K562 (cell line): ENCODE measurements around the gene MATN4. TPM values are rescaled to one million over a fixed set of nuclear protein-coding genes. Genes with fewer than 3 reads are reported as not detected.

Experiments used
- ATAC-seq: fragments of 200-7000 bp; cut with Tn5 transposase; 3 replicates; pipeline ENCODE4 v1.9.1; 2020; ENCODE audit warnings: moderate library complexity
- BruUV-seq: library from RNA; stranded (reverse); fragments of 400-500 nt; replicated peaks from 2 replicates; lab custom pipeline; 2021; lab: Mats Ljungman, UMichigan
- CTCF ChIA-PET: fragments of 300-600 bp; formaldehyde crosslinking; extraction: SDS; loops from one replicate; lab custom pipeline; 2021; ENCODE audit warnings: low intra/inter-chr PET ratio; lab: Yijun Ruan, JAX
- POLR2A ChIA-PET: fragments of 300-600, 350-650 bp; sonication (Branson Sonifier 250); formaldehyde crosslinking; extraction: SDS; loops from one replicate; lab custom pipeline; 2021; ENCODE audit warnings: antibody characterized with exemption, inconsistent platforms; lab: Yijun Ruan, JAX
- DNase-seq, 4 experiments: peaks; one replicate each; pipeline versions ENCODE4 v3.0.0 to v3.0.0-alpha.2; 2011 to 2018; ENCODE audit warnings: low spot score in 3 of 4, mixed read lengths in 3 of 4; ENCODE audit errors: extremely low read depth in 1 of 4
- FAIRE-seq: peaks from 2 replicates; lab custom pipeline; 2011; peaks lifted over from hg19 to GRCh38; lab: Jason Lieb, UNC
- H2AFZ ChIP-seq: 2 replicates; pipeline ENCODE4 v1.6.0; 2011; ENCODE audit warnings: low read depth, low read length, control low read depth, inconsistent platforms
- H3K27ac ChIP-seq: fragments of 200-600 bp; 3 replicates; pipeline ENCODE4 v1.8.0; 2011; ENCODE audit warnings: low read depth, mild to moderate bottlenecking, control low read depth, inconsistent platforms, low read length, moderate library complexity, mixed read lengths; ENCODE audit errors: extremely low read depth
- H3K27me3 ChIP-seq, 2 experiments: fragments of 300-600 bp in 1 of 2; 2 replicates in 1 of 2; 3 replicates in 1 of 2; pipeline versions ENCODE4 v1.6.0 to v1.8.0; 2011; ENCODE audit warnings: inconsistent platforms in 2 of 2, low read length in 2 of 2, mild to moderate bottlenecking in 1 of 2, mixed read lengths in 1 of 2, moderate library complexity in 1 of 2; ENCODE audit not compliant: control insufficient read depth in 2 of 2, insufficient read depth in 2 of 2
- H3K36me3 ChIP-seq: fragments of 300-600 bp; 3 replicates; pipeline ENCODE4 v1.8.0; 2011; ENCODE audit warnings: mild to moderate bottlenecking, low read length, inconsistent platforms; ENCODE audit not compliant: control insufficient read depth, insufficient read depth
- H3K4me1 ChIP-seq, 2 experiments: fragments of 200-600 bp in 1 of 2; replicated peaks in 1 of 2; 2 replicates in 1 of 2; 3 replicates in 1 of 2; pipeline versions ENCODE4 v1.5.1 to v1.8.0; 2011; ENCODE audit warnings: inconsistent platforms in 2 of 2, low read length in 2 of 2, mild to moderate bottlenecking in 1 of 2, mixed read lengths in 1 of 2, moderate library complexity in 1 of 2; ENCODE audit not compliant: control insufficient read depth in 2 of 2, insufficient read depth in 2 of 2
- H3K4me2 ChIP-seq: 2 replicates; pipeline ENCODE4 v1.6.1; 2011; ENCODE audit warnings: low read length, control low read depth, inconsistent platforms, mixed read lengths; ENCODE audit not compliant: insufficient read depth
- H3K4me3 ChIP-seq: fragments of 200-600 bp; sonication (generic), shearing (Covaris generic); 2 replicates; pipeline ENCODE4 v1.5.1; 2016; ENCODE audit warnings: control low read depth, inconsistent platforms
- H3K79me2 ChIP-seq: fragments of 200-600 bp; 3 replicates; pipeline ENCODE4 v1.8.0; 2011; ENCODE audit warnings: low read length, inconsistent platforms; ENCODE audit not compliant: control insufficient read depth, insufficient read depth
- H3K9ac ChIP-seq, 2 experiments: 2 replicates each; pipeline versions ENCODE4 v1.6.0 to v1.6.1; 2011; ENCODE audit warnings: low read depth in 2 of 2, low read length in 2 of 2, control low read depth in 1 of 2, inconsistent platforms in 1 of 2, mild to moderate bottlenecking in 1 of 2, mixed read lengths in 1 of 2; ENCODE audit not compliant: insufficient read depth in 1 of 2
- H3K9me1 ChIP-seq: one replicate; pipeline ENCODE4 v1.6.0; 2011; ENCODE audit warnings: inconsistent platforms, mild to moderate bottlenecking, low read length, moderate library complexity; ENCODE audit not compliant: control insufficient read depth, insufficient read depth
- H3K9me3 ChIP-seq: replicated peaks from 2 replicates; pipeline ENCODE4 v1.5.1; 2011; ENCODE audit warnings: low read depth, low read length, inconsistent platforms; ENCODE audit not compliant: control insufficient read depth, insufficient read depth
- H4K20me1 ChIP-seq: replicated peaks from 2 replicates; pipeline ENCODE4 v1.6.1; 2011; ENCODE audit warnings: low read length, inconsistent platforms, mixed read lengths; ENCODE audit not compliant: control insufficient read depth, insufficient read depth
- ARID3A ChIP-seq: IDR thresholded peaks from 2 replicates; pipeline ENCODE4 v1.6.1; 2012; ENCODE audit warnings: low read depth, low read length, improper control_type of control experiment, borderline replicate concordance
- ESRRB ChIP-seq: fragments of 250-450 bp; sonication (Bioruptor Pico); IDR thresholded peaks from 2 replicates; pipeline ENCODE4 v1.5.0; 2020; ENCODE audit warnings: mild to moderate bottlenecking, moderate library complexity, borderline replicate concordance
- GATA2 ChIP-seq: sonication (generic); formaldehyde crosslinking; IDR thresholded peaks from 2 replicates; pipeline ENCODE4 v1.4.0; 2020; ENCODE audit warnings: mild to moderate bottlenecking, missing genetic modification reagents
- KDM1A ChIP-seq, 2 experiments: fragments of 450-650 bp; IDR thresholded peaks; 2 replicates each; pipeline ENCODE4 v1.6.1; 2016; ENCODE audit warnings: mild to moderate bottlenecking in 2 of 2
- MAFG ChIP-seq: fragments of 450-650 bp; conservative IDR thresholded peaks from 2 replicates; pipeline ENCODE4 v1.6.1; 2016; ENCODE audit warnings: missing genetic modification characterization, missing compliant biosample characterization
- NKRF ChIP-seq: fragments of 450-650 bp; IDR thresholded peaks from 2 replicates; pipeline ENCODE4 v1.6.1; 2016; ENCODE audit warnings: borderline replicate concordance
- TCF7L2 ChIP-seq: fragments of 150-350 bp; IDR thresholded peaks from 2 replicates; pipeline ENCODE4 v1.6.1; 2016; ENCODE audit warnings: low read depth, mild to moderate bottlenecking, low read length, moderate library complexity
- ZNF274 ChIP-seq: IDR thresholded peaks from 2 replicates; pipeline ENCODE4 v1.6.1; 2011; ENCODE audit warnings: low read depth, mild to moderate bottlenecking, low read length, moderate library complexity, borderline replicate concordance
- ZNF280A ChIP-seq: fragments of 450-650 bp; IDR thresholded peaks from 2 replicates; pipeline ENCODE4 v1.6.1; 2018; ENCODE audit warnings: mild to moderate bottlenecking, low read depth; ENCODE audit not compliant: partially characterized antibody
- ZNF316 ChIP-seq: fragments of 450-650 bp; IDR thresholded peaks from 2 replicates; pipeline ENCODE4 v1.6.1; 2016
- ZNF398 ChIP-seq: fragments of 250-450 bp; sonication (Bioruptor Pico); IDR thresholded peaks from 2 replicates; pipeline ENCODE4 v1.8.0; 2021; ENCODE audit warnings: moderate library complexity, mild to moderate bottlenecking, inconsistent platforms
- ZNF79 ChIP-seq: fragments of 250-450 bp; sonication (Bioruptor Pico); IDR thresholded peaks from 2 replicates; pipeline ENCODE4 v1.4.0; 2020; ENCODE audit warnings: low read depth, mild to moderate bottlenecking, moderate library complexity
- ZZZ3 ChIP-seq: fragments of 450-650 bp; IDR thresholded peaks from 2 replicates; pipeline ENCODE4 v1.6.1; 2016; ENCODE audit warnings: antibody characterized with exemption, mild to moderate bottlenecking, moderate library complexity
- WGBS: fragments of 100-300 bp; shearing (Covaris generic); methylation state at CpG from one replicate; pipeline ENCODE4 v1.1.6; 2016; ENCODE audit warnings: low coverage, mixed read lengths; ENCODE audit not compliant: insufficient coverage; ENCODE audit errors: missing lambda C conversion rate; 5-methylcytosine and 5-hydroxymethylcytosine counted together
- in situ Hi-C: fragments of 300-500 bp; cut with MboI; formaldehyde crosslinking; loops from 4 replicates; pipeline ENCODE4 v1.15.0; 2018; ENCODE audit warnings: inconsistent platforms, mixed read lengths
- intact Hi-C: fragments of 100-400 bp; cut with micrococcal nuclease; formaldehyde crosslinking; loops from 2 replicates; pipeline ENCODE4 v1.14.2; 2022
- polyA plus RNA-seq, 8 experiments: library from polyadenylated mRNA; depleted of rRNA in 4 of 8; stranded (reverse) in 5 of 8; unstranded in 3 of 8; fragments of >200 nt; fragmentation: Nextera tagmentation in 2 of 8; fragmentation: Illumina TruSeq in 1 of 8; extraction: Ambion mirVana in 2 of 8; extraction: Trizol in 1 of 8; gene quantifications; 2 replicates each; pipeline versions ENCODE4 v1.2.1 to v1.2.3, GENCODE V29; 2011 to 2014; ENCODE audit warnings: inconsistent platforms in 1 of 8, missing spikeins in 1 of 8
- total RNA-seq, 7 experiments: library from RNA; depleted of rRNA in 6 of 7; stranded (reverse); fragments of >200 nt in 6 of 7; fragmentation: Illumina TruSeq in 2 of 7; extraction: Trizol in 2 of 7; gene quantifications; 2 replicates each; pipeline versions ENCODE4 v1.2.1 to v1.2.3, GENCODE V29; 2011 to 2021; ENCODE audit warnings: low replicate concordance in 1 of 7

MATN4 gene
- total and polyA plus RNA-seq, 9 of the 15 experiments (the other 6 are each of a cell fraction or from before 2014, with no cell fraction given): 0.09 TPM; not detected in 8

GRCh38 chr20:45253261-45253660 lies 54.8 kb downstream of the MATN4 start (continued):
- no peak for TF ChIP-seq ZNF274

- Histone ChIP-seq H2AFZ (no peak overlapping the region), H3K4me3 (no peak overlapping the region), H3K4me2 (no peak overlapping the region), H3K9me3 (no peaks in the 10 kb centered on the region), H3K4me1 (no peaks in the 10 kb centered on the region), H3K27ac (no peak overlapping the region), H3K9me1 (no peaks in the 10 kb centered on the region), H3K36me3 (no peaks in the 10 kb centered on the region), H3K79me2 (no peaks in the 10 kb centered on the region), H3K9ac (no peak overlapping the region), H4K20me1 (no peaks in the 10 kb centered on the region; the same call in 1 of the 2 replicates), H3K27me3 (no peaks in the 10 kb centered on the region; a peak in 2 of 5 replicates)
- ATAC-seq (no peak), DNase-seq (no peak), FAIRE-seq (no peak)
- intact Hi-C loops (no loop called here), in situ Hi-C loops (no loop called here)
- WGBS: 1% methylated on average over 5 of the region's 5 CpGs
- ChIA-PET POLR2A (interaction anchor here (1.6 kb wide), 1 partner anchor 17 kb away, joined by 4 read pairs; no protein-coding TSS in a partner anchor), CTCF (no interaction called here)
- BruUV-seq: no TSS peak
- TF ChIP-seq ZNF79 (CRISPR knock-in tag) (no peak), MAFG (tag) (peak; percentile 80), ZZZ3 (no peak), ZNF280A (no peak), GATA2 (CRISPR knock-in tag) (no peak), ESRRB (no peak), TCF7L2 (no peak), KDM1A (IDR thresholded peaks at IDR 0.05) (no peak), ZNF398 (CRISPR knock-in tag) (no peak), ZNF316 (peak; percentile 87), NKRF (no peak), ARID3A (no peak)
These were observed 56.1 kb downstream of the MATN4 start for GRCh38 chr20:45251884-45252560.
